NCI-H82 (cell line): ENCODE measurements around the gene BMPER.
"Not testable (repeated sequence)": the region's sequence is repeated elsewhere in the genome, so short reads cannot be mapped to it uniquely, and the experiment has no call there.

Experiments used
- DNase-seq: peaks from one replicate; lab custom pipeline; 2025; lab: John Stamatoyannopoulos, UW

Gene BMPER

DNA sequence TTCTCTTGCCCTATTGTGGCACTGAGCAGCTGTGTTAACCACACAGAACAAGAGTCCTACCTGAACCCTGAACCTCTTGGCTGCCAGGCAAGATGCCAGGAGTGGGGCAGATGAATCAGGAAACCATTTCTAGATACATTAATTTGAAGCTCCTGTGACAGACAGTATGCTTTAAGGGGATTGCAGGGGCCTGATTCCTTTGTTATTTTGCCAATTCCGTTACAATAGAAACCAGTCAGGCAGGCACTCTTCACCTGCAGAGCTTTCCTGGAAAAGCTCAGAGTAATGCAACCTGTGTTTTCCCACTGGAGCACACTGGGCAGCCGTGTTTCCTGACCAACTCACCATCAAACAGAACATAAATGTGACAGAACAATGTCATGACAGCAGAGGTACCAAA lies 233.1 kb downstream of the BMPER start:
- no peak for DNase-seq

GRCh38 chr7:34139086-34139485 lies 233.7 kb downstream of the BMPER start:
- DNase-seq: no peak

DNA sequence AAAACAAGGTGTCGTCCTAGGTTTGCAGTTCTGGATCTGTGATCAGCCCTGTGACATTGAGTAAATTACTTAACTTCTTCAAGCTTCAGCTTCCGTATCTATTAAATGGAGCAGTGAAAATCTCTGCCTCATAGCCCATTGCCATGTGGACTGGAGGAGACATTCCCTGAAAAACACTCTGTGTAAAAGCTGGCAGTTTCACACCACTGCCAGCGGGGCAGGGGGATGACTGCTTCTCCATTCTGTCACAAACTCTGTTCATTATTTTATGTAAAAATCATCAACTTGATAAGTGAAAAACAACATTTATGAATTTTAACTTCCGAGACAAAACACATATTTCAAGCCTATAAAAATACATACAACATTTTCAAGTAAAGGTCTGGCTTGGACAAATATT lies 234.7 kb downstream of the BMPER start:
- no peak for DNase-seq

DNA sequence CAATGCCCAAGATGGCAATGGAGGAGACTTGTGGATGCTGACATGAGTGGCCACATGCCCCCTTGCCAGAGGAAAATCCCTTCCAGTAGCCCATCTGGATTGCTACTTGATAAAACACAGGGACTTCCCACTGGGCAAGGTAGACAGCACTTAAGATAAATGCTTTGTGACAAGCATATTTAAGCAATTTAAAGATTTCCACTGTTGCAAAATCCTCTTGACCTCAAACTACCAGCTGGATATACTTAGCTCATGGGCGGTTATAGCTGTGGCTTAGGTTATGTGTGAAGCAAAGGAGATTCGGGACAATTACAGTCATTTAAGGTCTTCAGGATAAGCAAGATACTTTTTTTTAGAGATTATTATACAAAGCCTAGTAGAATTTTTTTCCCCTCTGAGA lies 238.1 kb downstream of the BMPER start:
- DNase-seq: peak; percentile 60

DNA sequence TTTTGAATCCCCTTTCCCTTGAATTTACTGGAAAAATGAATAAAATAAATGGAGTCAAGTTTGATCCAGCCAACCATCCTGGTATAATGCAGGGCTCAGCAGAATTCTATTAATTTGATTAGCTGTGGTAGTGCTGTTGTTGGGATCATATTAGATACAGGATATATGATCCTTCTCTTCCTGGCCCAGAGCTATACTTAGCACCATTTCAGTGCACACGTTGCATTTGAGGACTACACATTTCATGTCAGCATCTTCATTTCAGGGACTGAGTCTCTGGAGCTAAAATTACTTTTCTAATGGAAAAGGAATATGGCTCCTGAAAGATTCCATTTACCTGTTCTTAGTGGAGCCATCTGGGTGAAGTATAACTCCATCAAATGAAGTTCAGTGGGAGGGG lies 240.3 kb downstream of the BMPER start:
- no peak for DNase-seq

GRCh38 chr7:34153656-34154270 lies 248.4 kb downstream of the BMPER start:
- no peak for DNase-seq

DNA sequence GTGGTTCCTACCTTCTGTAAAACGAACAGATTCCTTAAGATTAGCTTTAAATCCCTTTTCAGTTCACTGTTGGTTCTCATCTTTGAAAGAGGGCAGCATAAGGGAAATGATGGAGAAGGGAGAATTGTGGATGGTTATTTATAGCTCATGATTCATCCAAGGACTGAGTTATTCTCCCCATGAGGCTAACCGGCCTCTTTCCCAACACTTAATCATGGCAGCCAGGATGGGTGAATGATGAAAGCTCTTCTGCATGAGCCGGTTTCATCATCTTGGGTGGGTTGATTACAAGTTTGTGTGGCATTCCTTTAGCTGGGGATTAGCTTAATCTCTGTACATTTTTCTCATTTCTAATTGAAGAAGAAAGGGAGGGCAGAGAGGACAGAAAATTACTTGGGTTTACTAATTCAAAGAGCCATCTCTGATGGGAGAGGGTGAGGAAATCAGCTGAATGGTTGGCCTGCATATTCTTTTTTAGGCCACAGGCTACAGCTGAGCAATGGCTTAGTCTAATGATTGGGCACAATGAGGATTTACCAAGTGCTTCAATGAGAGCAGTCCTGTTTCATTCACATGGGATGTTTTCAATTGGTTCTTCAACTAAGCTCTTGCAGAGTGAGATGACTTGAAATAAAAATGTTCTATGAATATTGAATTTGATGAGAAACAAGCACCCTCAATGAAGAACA lies 250.0 kb downstream of the BMPER start:
- peak; percentile 11 for DNase-seq

- no peak for DNase-seq
Observed at GRCh38 chr7:34156336-34156735, 251.0 kb downstream of the BMPER start.

- DNase-seq: no peak
Observed at GRCh38 chr7:34157137-34157536, 251.8 kb downstream of the BMPER start.

- DNase-seq: peak; percentile 5
Observed at GRCh38 chr7:34158368-34159153, 253.2 kb downstream of the BMPER start.

- DNase-seq: no peak
Observed at GRCh38 chr7:34160261-34160752, 255.0 kb downstream of the BMPER start.

- no peak for DNase-seq
Observed at GRCh38 chr7:34162027-34162565, 256.8 kb downstream of the BMPER start.

DNA sequence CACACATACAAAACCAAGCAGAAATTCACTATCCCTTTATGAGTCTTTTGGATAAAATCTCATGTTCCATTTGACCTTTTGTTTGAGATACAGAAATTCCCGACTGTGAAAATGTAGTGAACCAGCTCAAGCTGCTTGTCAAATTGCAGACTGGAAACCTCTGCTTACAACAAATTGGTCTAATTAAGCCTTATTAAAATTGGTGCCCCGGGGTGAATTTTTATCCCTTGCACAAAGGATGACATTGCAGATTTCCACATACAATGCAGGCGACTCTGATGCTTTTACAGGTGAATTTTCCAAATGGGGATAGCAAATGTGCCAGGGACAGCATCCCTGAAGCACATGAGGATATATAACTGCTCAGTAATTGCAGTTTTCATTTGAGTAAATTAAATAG lies 257.3 kb downstream of the BMPER start:
- DNase-seq: no peak

DNA sequence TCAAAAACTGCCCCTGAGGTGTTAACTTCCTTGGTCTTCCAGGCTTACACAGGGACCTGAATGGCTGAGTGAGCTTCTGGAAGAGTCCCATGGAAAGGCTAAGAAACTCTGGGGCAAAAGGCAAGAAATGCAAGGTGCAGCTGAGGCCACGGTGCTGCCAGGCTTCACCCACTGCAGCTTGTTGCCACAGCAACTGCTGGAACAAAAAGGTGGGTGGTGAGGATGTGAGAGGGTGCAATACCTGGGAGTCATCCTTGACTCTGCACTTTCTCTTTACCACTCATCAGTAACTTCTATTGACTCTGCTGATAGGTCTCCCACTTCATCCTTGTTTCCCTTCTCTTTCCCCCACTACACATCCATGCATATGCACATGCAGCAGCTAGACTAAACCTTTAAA lies 258.6 kb downstream of the BMPER start:
- no peak for DNase-seq

DNA sequence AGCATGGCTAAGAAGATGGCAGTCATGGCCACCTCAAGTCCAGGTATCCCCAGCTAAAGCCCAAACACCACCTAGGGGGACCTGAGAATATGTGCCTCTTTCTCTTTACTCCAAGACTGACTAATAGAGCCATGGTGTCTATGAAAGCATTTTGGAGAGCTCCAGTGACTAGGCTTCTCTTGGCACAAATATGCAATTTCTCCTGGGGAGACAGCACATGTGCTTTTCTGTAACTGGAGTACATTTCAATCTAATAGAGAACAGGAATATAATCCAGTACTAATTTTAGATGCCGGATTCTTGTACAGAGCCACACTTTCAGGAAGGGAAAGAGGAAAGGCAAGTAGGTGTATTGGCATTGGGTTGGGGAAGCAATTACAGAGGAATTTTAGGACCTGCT lies 260.1 kb downstream of the BMPER start:
- no peak for DNase-seq

- peak; percentile 47 for DNase-seq
Observed at GRCh38 chr7:34165927-34166550, 260.7 kb downstream of the BMPER start.

- DNase-seq: peak; percentile 3
Observed at GRCh38 chr7:34168013-34168412, 262.7 kb downstream of the BMPER start.

DNA sequence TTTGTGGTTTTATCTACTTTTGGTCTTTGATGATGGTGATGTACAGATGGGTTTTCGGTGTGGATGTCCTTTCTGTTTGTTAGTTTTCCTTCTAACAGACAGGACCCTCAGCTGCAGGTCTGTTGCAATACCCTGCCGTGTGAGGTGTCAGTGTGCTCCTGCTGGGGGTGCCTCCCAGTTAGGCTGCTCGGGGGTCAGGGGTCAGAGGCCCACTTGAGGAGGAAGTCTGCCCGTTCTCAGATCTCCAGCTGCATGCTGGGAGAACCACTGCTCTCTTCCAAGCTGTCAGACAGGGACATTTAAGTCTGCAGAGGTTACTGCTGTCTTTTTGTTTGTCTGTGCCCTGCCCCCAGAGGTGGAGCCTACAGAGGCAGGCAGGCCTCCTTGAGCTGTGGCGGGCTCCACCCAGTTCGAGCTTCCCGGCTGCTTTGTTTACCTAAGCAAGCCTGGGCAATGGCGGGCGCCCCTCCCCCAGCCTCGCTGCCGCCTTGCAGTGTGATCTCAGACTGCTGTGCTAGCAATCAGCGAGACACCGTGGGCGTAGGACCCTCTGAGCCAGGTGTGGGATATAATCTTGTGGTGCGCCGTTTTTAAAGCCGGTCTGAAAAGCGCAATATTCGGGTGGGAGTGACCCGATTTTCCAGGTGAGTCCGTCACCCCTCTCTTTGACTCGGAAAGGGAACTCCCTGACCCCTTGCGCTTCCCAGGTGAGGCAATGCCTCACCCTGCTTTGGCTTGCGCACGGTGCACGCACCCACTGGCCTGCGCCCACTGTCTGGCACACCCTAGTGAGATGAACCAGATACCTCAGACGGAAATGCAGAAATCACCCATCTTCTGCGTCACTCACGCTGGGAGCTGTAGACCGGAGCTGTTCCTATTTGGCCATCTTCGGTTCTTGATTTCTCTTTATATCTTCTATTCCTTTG lies 269.6 kb downstream of the BMPER start:
- DNase-seq: not testable (repeated sequence)

- no peak for DNase-seq
Observed at GRCh38 chr7:34175837-34176236, 270.5 kb downstream of the BMPER start.

GRCh38 chr7:34177476-34177875 lies 272.1 kb downstream of the BMPER start:
- no peak for DNase-seq
